ENCODE results near the gene ADGRD1.

Gene ADGRD1

DNA sequence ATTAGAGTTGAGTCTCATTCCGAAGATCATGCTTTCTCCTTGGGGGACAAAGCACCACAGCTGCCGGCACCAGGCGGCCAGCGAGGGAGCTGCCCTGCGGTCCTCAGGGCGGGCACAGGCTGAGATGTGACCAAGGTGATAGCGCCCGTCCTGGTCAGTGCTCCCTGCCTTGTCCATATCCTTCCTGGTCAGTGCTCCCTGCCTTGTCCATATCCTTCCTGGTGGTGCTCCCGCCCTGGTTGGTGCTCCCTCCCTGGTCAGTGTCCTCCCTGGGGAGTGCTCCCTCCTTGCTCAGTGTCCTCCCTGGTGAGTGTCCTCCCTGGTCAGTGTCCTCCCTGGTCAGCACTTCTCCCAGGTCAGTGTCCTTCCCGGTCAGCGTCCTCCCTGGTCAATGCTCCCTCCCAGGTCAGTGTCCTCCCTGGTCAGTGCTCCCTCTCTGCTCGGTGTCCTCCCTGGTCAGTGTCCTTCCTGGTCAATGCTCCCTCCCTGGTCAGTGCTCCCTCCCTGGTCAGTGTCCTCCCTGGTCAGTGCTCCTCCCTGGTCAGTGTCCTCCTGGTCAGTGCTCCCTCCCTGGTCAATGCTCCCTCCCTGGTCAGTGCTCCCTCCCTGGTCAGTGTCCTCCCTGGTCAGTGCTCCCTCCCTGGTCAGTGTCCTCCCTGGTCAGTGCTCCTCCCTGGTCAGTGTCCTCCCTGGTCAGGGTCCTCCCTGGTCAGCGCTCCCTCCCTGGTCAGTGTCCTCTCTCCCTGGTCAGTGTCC is 92.2 kb downstream of the ADGRD1 start:
- no peak for DNase-seq
- intact Hi-C loops (cut with DNase I) = no loop called here

DNA sequence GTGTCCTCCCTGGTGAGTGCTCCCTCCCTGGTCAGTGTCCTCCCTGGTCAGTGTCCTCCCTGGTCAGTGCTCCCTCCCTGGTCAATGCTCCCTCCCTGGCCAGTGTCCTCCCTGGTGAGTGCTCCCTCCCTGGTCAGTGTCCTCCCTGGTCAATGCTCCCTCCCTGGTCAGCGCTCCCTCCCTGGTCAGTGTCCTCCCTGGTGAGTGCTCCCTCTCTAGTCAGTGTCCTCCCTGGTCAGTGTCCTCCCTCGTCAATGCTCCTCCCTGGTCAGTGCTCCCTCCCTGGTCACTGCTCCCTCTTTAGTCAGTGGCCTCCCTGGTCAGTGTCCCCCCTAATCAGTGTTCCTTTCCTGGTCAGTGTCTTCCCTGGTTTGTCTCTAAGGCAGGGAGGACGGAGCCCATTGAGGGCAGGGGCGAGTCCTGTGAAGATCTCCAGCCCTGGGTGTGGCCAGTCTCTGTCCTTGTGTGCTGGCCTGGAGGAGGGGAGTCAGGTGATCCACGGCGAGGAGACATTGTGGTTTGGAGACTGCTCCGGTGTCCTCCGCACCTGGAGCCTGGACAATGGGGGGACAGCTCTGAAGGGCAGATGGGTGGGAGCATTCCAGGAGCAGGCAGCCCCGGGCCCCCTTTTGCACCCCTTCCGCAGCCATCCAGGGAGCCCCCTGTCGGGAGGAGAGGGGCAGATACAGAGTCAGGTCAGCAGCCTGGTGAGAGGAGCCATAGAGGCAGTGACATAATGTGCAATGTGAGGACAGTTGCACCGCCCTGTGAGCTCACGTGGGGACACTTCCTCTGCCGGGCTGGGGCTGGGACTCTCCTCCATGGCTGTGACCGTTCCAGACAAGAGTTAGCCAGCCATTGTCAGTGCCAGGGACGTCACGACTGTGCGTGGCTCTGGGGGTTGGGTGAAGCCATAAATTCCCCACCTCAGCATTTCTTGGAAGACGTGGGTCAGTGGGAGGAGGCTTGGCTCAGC is 93.4 kb downstream of the ADGRD1 start:
- intact Hi-C loops (cut with DNase I) = no loop called here
- no peak for DNase-seq

DNA sequence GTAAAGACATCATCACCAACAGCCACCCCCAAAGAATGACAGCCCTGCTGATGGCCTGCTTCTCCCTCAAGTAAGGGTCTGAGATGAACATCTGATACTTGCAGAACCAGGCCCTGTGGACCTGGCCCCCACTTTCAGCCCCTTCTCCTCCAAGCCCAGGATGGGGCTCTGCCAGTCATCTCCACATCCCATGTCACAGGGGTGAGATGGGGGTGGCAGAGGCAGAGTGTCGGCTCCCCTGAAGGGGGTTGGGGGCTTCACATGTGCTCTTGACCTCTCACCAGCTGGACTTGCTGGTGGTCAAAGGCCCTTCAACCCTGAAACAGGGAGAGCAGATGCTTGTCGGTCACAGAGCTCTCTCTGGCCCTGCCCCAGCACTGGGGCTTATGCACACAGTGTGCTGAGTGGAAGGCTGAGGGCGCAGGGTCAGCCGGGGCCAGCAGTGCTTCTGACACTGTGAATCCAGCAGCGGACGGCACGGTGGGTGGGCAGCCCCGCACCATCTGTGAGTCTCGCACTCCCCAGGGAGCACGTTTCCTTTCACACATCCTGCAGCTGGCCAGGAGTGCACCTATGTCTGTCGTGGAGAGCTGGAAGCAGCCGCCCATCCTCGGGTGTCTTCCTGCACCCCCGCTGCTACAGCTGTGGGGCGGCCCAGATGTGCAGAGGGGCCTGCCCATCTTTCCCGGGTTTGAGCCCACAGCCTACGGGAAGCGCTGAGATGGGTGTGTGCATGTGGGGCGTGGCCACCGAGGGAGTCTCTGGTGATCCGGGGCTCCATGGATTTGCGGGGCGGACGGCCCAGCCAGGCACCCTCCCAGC is 94.3 kb downstream of the ADGRD1 start:
- no peak for DNase-seq
- intact Hi-C loops (cut with DNase I) = no loop called here

DNA sequence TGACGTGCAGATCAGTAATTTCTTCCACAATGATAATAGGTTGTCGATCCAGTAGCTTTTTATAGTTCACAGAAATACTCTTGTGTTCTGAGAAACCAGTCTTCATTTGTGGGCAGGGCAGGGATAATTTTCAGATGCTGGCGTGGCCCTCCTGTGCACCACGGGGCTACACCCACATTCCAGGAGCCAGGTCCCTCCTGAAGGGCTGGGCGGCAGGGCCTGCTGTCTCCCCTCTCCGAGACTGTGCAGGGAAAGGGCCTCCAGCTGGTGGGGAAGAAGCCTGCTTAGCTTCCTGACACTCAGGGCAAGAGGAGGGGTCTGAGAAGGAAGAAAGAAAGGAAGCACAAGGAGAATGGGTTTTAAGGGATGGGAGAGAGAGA is 94.9 kb downstream of the ADGRD1 start:
- no peak for DNase-seq
- intact Hi-C loops (cut with DNase I) = no loop called here

DNA sequence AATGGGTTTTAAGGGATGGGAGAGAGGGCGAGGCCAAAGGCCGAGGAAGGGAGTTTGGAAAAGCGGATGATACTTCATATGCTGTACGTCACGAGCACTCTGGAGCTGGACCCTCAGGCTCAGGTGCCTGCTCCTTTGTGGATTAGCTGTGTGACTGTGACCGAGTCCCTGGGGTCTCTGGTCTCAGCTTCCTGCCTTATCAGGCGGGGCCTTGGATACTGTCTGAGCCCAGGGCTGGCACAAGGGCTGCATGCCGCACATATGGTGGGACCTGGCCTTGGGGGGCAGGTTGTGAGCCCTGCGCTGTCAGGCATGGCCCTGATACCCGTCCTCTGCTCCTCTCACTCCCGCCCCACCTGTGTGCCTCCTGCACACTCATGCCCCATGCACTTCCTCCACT is 95.3 kb downstream of the ADGRD1 start:
- DNase-seq = no peak
- intact Hi-C loops (cut with DNase I) = no loop called here

DNA sequence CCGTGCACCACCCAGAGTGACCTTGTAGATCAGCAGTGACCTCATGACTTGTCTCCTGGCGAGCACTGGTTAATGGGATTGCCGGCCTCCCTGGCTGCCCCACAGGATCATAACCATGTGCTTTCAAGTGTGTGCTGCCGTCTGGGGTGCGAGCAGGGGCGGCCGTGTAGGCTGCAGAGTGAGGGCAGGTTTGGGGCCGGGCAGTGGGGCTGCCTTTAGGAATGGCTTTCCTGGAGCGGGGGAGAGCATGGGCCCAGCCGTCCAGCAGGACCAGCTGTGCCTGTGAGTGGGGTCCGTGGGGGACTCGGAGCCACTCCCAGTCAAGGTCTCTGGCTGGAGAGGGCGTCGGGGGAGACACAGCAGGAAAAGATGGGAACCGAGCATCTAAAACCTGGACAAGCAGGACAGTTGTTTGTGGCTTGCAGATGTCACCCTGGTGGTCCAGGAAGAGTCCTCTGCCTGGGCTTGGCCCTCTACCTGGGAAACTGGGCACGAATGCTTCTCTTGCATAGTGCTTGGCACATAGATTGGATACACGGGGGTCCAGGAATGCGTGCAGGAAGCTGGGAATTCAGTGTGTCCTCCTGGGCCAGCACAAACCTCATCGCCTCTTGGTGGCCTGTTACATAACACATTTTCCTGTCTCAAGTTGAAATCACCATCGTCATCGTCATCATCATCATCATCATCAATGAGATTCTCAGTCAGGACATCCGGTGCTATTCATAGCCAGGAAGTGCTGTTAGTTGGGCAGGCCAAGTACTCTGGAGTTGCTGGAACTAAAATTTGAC is 96.0 kb downstream of the ADGRD1 start:
- DNase-seq = no peak
- intact Hi-C loops (cut with DNase I) = no loop called here

DNA sequence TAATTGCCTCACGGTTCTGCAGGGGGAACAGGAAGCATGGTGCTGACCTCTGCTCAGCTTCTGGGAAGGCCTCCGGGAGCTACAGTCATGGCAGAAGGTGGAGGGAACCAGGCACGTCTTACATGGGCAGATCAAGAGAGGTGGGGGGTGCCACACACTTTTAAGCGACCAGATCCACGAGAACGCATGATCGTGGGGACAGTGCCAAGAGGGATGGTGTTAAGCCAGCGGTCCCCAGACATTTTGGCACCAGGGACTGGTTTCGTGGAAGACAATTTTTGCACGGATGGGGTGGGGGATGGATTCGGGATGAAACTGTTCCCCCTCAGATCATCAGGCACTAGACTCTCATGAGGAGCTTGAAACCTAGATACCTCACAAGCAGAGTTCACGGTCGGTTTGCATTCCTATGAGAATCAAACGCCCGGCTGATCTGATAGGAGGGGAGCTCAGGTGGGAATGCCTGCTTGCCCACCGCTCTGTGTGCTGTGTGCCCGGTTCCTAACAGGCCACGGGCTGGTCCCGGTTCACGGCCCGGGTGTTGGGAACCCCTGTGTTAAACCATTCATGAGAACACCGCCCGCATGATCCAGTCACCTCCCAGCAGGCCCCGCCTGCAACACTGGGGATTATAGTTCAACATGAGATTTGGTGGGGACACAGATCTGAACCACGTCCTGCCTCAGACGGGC is 96.9 kb downstream of the ADGRD1 start:
- intact Hi-C loops (cut with DNase I) = no loop called here
- DNase-seq = no peak

DNA sequence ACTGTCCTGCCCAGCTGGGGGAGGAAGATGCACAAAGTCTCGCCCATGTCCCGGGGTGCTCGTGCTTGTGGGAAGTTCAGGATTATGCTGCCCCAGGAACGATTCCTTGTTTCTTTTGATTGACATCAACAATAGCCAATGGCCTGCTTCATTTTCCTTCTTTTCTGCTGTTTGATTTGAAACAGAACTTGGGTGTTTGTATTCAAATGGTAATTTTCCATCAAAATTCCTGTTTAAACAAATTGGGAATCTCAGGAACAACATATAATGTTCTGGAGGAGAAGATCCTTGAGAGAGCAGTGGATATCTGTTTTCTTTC is 97.4 kb downstream of the ADGRD1 start:
- DNase-seq = no peak
- intact Hi-C loops (cut with DNase I) = no loop called here

DNA sequence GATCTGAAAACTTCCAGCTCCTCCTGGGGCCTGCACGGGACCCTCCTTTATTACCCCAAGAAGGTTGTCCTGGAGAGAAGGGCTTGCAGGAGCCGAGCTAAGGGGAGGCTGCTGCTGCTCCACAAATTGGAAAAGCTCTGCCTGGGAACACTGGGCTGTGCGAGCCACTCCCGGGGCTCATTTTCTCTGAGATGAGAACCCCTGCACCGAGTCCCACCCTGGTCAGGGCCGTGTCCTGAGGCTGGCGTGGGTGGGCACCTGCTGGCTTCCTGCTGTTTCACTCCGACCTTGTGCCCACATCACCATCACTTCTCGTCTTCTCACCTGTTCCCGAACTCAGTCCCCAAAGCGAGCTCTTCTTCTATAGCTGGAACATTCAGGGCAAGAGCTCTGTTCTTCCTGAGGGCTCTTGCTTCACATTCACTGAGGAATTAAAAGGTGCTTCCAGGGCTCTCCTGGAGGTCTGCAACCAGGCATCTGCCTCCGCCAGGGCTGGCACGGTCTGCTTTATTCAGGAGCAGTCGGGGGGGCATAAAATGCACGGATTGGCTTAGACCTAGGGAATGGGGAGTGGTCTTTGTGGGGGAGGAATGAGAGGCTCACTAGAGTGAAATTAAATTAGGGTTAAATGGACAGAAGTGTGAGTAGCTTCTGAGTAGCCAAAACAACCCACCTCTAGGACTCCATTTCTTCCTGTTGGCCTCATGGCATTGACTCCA is 98.5 kb downstream of the ADGRD1 start:
- no peak for DNase-seq
- intact Hi-C loops (cut with DNase I) = no loop called here

DNA sequence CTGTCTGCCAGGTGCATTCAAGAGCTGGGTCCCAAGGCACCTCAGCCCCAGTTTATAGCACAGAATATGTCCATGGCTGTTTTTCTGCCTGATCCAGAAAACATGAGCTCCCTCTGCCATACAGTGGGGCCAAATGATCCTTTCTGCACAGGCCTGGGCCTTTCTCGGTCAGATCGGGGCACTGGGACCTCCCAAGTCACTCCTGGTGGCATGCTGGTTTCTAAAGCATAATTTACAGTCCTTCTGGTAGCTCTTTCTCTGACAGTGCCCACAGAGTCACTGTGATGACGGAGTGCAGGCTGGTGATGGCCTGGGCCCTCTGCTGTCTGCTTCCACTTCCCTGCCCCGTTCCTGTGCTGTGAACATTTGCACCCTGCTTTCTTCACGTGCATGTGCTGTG is 99.2 kb downstream of the ADGRD1 start:
- intact Hi-C loops (cut with DNase I) = no loop called here
- DNase-seq = no peak

DNA sequence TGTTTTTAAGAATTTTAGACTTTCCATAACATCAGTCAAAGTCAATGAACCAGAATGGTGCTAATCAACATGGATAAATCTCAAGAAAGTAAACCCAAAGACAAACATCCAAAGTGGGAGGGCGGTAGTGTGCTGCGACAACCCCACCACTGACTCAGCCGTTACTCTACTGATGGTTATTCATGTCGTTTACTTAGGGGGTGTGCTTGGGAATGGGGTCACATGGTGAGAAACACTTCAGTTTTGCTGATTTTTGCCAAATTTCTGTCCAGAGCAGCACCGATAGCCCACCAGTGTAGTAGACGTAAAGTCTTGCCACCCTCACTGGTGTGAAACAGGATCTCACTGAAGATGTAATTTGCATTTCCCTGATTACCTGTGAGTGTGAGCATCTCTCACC is 99.9 kb downstream of the ADGRD1 start:
- DNase-seq = no peak
- intact Hi-C loops (cut with DNase I) = no loop called here

DNA sequence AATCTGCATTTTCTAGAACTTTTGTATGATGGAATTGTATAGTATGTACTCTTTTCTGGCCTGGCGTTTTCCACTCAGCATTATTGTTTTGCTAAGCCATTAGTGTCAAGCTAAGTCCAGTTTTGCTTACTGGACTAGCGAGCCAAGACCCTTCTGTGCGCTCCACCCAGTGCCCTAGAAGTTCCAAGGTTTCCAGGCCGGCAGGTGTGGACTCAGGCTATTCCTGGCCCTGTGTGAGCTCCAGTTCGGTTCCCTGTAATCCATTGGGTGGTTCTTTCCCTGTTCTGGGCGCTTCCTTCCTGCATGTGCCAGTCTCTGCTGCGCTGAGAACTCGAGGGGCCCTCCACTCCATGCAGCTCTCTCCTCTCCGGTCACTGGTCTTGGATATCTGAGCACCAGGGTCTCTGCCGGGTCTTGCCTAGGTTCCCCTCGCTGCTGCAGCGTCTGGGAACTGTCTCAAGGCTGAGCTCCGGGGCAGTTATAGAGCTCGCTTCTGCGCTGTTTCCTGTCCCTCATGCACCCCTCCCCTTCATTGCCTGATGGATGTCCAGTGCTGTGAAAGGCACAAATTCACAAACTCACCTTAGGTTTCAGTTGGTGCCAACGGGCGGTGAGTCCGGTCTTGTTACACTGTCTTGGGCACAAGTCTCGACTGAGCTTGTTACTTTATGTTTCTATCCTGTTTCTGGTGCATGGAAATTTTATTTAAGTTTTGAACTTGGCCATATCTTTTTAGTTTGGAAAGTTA is 100.8 kb downstream of the ADGRD1 start:
- intact Hi-C loops (cut with DNase I) = no loop called here
- no peak for DNase-seq

DNA sequence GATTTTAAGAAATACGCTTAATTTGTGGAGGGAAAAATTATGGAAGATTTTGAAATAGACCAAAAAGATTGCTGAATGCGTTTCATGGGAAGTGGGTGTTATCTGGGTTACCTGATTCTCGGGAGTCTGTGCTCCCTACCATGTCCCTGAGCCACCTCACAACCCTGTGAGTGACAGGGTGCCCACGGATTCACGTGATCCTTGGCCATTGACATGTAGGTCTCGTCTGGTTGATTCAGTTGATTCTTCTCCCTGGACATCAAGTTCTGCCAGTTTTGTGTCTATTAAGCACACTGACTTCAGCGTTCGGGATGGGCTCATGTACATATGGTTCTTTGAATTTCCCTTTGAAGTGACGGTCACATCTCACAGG is 101.4 kb downstream of the ADGRD1 start:
- peak in 1 of 42 donors; percentile 1 for DNase-seq
- intact Hi-C loops (cut with DNase I) = no loop called here

DNA sequence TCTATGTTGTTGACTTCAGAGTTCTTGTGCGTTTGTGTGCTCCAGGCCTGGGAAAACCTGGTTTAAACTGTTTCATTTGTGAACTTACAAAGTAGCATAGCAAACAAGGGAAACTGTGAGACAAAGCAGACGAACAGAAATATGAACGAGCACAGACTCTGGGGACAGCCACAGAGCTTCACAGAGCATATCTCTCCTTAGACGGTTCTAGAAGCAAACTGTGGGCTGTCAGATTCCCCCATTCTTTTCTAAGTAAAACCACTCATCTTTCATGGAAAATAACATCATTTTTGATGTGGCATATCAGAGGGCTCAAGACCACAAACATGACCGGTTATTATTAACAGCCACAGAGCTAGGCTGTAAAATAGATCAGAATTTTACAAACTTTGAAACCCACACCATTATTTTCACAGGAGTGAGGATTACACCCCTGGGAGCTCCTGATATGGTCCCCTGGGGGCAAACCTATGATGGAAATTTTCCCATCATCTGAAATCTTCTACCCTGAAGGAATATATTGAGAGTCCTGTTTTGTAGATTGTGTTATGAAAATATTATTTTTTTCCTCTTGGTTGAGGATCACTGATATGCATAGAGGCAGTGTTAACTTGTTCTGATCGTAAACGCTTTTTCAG is 102.0 kb downstream of the ADGRD1 start:
- intact Hi-C loops (cut with DNase I) = no loop called here
- peak in 1 of 42 donors; percentile 4 for DNase-seq

DNA sequence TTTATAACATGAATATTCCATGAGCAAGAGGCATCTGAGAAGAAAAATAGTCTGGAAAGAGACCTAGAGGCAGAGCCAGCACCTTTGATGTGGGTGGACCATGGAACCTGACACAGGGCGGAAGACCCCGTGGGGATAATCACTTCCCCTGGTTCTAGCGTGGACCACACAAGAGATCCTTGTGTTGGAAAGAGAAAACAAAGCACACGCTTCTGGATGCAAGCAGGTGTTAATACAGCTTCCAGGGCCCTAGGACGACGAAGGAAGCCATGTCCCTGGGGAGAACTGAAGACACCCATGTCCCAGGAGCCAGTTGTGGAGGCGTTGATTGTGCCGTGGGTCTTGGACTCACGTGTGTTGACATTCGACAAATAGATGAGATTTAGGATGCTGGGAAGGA is 102.9 kb downstream of the ADGRD1 start:
- intact Hi-C loops (cut with DNase I) = no loop called here
- DNase-seq = peak in 7 of 42 donors; percentile 0 to 9 (median 5)

DNA sequence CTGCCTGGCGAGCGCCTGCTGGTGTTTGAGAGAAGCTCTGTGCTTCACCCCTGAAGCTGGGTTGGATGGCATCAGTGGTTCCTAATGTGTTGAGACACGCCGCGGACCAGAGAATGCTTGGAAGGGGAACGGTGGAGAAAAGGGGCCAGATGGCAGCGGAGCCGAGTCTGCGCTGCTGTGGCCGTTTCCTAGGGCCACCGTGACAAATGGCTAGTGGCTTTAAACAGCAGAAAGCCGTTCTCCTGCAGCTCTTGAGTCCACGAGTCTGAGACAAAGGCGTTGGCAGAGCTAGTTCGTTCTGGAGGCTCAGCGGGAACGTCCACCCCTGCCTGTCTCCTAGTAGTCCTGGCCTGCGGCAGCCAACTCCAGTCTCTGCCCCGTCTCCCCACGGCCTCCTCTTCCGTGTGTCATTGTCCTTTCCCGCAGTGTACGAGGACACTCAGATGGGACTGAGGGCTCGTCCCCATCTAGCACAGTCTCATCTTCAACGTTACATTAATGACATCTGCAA is 103.6 kb downstream of the ADGRD1 start:
- peak in 8 of 42 donors; percentile 7 to 38 (median 11) for DNase-seq
- intact Hi-C loops (cut with DNase I) = no loop called here
